Stomach smooth muscle (tissue), 2 donors: ENCODE measurements around the gene TYMP.
"Not testable (repeated sequence)": the region's sequence is repeated elsewhere in the genome, so short reads cannot be mapped to it uniquely, and the experiment has no call there.

Source experiments
- H3K27ac ChIP-seq: one replicate; pipeline ENCODE4 v1.7.0; 2013; ENCODE audit warnings: mild to moderate bottlenecking, low read length, inconsistent platforms
- H3K27me3 ChIP-seq, 2 donors: one replicate each; pipeline ENCODE4 v1.7.0; 2013; ENCODE audit warnings: low read length in 2 of 2; ENCODE audit not compliant: insufficient read depth in 2 of 2, control insufficient read depth in 1 of 2
- H3K36me3 ChIP-seq, 2 donors: one replicate each; pipeline ENCODE4 v1.7.0; 2013; ENCODE audit warnings: low read length in 2 of 2; ENCODE audit not compliant: control insufficient read depth in 2 of 2, insufficient read depth in 2 of 2
- H3K4me1 ChIP-seq: one replicate; pipeline ENCODE4 v1.7.0; 2013; ENCODE audit warnings: low read length; ENCODE audit not compliant: control insufficient read depth, insufficient read depth
- H3K4me3 ChIP-seq, 2 donors: one replicate each; pipeline ENCODE4 v1.7.0; 2013; ENCODE audit warnings: low read length in 2 of 2
- H3K9ac ChIP-seq, 2 donors: one replicate each; pipeline ENCODE4 v1.7.0; 2013; ENCODE audit warnings: low read length in 2 of 2, mild to moderate bottlenecking in 1 of 2
- H3K9me3 ChIP-seq, 2 donors: one replicate each; pipeline ENCODE4 v1.7.0; 2013; ENCODE audit warnings: low read length in 2 of 2; ENCODE audit not compliant: control insufficient read depth in 2 of 2
- donor health status: healthy.
- donor health status: Pancreatic carcinoma.

Gene TYMP

GRCh38 chr22:50521710-50522109, 8.1 kb downstream of the TYMP start:
- no peak overlapping the region for H3K27ac ChIP-seq
- H3K27me3 ChIP-seq = no peaks in the 10 kb centered on the region
- peaks cover 25% of the 10 kb centered on the region for H3K4me1 ChIP-seq
- H3K9me3 ChIP-seq = no peaks in the 10 kb centered on the region
- H3K36me3 ChIP-seq = peaks cover 34 to 46% of the 10 kb centered on the region in 2 donors
- H3K4me3 ChIP-seq = no peak overlapping the region
- H3K9ac ChIP-seq = no peak overlapping the region

DNA sequence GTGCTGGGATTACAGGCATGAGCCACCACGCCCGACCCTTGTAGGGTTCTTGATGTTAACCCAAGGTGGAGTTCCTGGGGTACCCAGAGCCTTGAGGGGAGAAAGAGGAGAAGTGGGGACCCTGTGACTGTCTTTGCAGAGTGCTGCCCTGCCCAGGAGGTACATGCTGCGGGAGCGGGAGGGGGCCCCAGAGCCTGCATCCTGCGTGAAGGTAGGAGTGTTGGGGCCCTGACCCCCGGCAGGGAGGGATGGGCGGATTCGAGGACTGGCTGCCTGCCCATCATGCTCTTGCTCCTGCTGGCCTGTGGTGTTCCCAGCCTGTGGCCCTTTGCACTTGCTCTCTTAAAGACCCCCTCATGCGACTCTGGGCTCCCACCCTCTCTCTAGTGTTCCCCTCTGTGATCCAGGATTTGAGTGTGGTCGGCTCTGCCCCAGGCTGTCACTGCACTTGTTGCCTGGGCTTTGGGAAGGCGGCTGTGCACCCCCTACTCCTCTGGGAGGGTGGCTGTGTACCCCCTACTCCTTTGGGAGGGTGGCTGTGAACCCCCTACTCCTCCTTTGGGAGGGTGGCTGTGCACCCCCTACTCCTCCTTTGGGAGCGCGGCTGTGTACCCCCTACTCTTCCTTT, 8.9 kb downstream of the TYMP start:
- Histone ChIP-seq H3K27ac (no peak overlapping the region), H3K27me3 (no peaks in the 10 kb centered on the region), H3K9me3 (no peaks in the 10 kb centered on the region), H3K4me3 (no peak overlapping the region), H3K4me1 (peaks cover 19% of the 10 kb centered on the region), H3K9ac (no peak overlapping the region), H3K36me3 (peaks cover 37 to 52% of the 10 kb centered on the region in 2 donors)

DNA sequence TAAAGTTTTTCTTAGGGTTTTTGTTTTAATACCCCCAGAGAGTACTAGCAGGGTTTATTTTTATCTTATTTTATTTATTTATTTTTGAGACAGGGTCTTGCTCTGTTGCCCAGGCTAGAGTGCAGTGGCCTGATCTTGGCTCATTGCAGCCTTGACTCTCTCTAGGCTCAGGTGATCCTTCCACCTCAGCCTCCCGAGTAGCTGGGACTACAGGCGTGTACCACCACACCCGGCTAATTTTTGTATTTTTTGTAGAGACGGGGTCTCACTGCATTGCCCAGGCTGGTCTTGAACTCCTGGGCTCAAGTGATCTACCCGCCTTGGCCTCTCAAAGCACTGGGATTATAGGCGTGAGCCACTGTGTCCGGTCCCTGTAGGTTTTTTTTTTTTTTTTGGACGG, 9.6 kb downstream of the TYMP start:
- not testable (repeated sequence) for H3K4me3 ChIP-seq, H3K27me3 ChIP-seq, H3K27ac ChIP-seq, H3K9ac ChIP-seq, H3K9me3 ChIP-seq
- Histone ChIP-seq H3K4me1 (peaks cover 17% of the 10 kb centered on the region), H3K36me3 (peaks cover 37 to 54% of the 10 kb centered on the region in 2 donors)

GRCh38 chr22:50519151-50519550, 10.7 kb downstream of the TYMP start:
- Histone ChIP-seq H3K36me3 (peaks cover 37 to 56% of the 10 kb centered on the region in 2 donors), H3K27ac (no peak overlapping the region), H3K9ac (no peak overlapping the region), H3K9me3 (no peaks in the 10 kb centered on the region), H3K4me3 (no peak overlapping the region), H3K27me3 (no peaks in the 10 kb centered on the region), H3K4me1 (peaks cover 7% of the 10 kb centered on the region)

- peaks cover 37 to 54% of the 10 kb centered on the region in 2 donors for H3K36me3 ChIP-seq
- H3K4me1 ChIP-seq = peaks cover 1% of the 10 kb centered on the region
Observed at GRCh38 chr22:50518606-50519005, 11.2 kb downstream of the TYMP start.

GRCh38 chr22:50517495-50518260, 12.1 kb downstream of the TYMP start:
- Histone ChIP-seq H3K9ac (no peak overlapping the region), H3K27me3 (no peaks in the 10 kb centered on the region), H3K27ac (no peak overlapping the region), H3K36me3 (peaks cover 35 to 48% of the 10 kb centered on the region in 2 donors), H3K9me3 (no peaks in the 10 kb centered on the region), H3K4me3 (no peak overlapping the region), H3K4me1 (no peaks in the 10 kb centered on the region)

More at GRCh38 chr22:50518606-50519005, 11.2 kb downstream of the TYMP start:
- no peak overlapping the region for H3K9ac ChIP-seq
- no peaks in the 10 kb centered on the region for H3K27me3 ChIP-seq
- H3K27ac ChIP-seq = no peak overlapping the region
- no peak overlapping the region for H3K4me3 ChIP-seq
- H3K9me3 ChIP-seq = no peaks in the 10 kb centered on the region

DNA sequence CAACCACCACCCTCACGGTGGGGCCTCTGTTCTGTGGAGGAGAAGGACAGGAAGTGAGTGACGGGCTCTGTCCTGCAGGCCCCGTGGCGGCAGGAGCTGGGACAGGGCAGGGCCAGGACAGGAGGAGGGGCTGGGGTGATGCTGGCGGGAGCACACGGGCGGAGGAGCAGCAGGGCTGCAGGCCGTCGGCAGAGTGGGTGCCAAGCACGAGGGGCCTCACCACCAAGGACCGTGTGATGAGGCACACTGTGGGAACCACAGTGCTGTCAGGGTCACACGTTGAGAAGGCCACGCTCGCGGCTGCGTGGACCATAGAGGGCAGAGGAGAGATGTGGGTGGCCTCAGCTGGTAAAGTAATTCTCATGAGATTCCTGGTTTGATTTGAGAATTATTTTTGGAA, 12.9 kb downstream of the TYMP start:
- no peaks in the 10 kb centered on the region for H3K4me1 ChIP-seq
- no peaks in the 10 kb centered on the region for H3K27me3 ChIP-seq
- no peaks in the 10 kb centered on the region for H3K9me3 ChIP-seq
- no peak overlapping the region for H3K9ac ChIP-seq
- H3K27ac ChIP-seq = no peak overlapping the region
- H3K36me3 ChIP-seq = peaks cover 30 to 49% of the 10 kb centered on the region in 2 donors
- H3K4me3 ChIP-seq = no peak overlapping the region

GRCh38 chr22:50516068-50516467, 13.7 kb downstream of the TYMP start:
- H3K27me3 ChIP-seq = no peaks in the 10 kb centered on the region
- no peak overlapping the region for H3K27ac ChIP-seq
- no peak overlapping the region for H3K9ac ChIP-seq
- H3K9me3 ChIP-seq = no peaks in the 10 kb centered on the region
- no peak overlapping the region for H3K4me3 ChIP-seq
- H3K36me3 ChIP-seq = peaks cover 23 to 43% of the 10 kb centered on the region in 2 donors
- no peaks in the 10 kb centered on the region for H3K4me1 ChIP-seq

DNA sequence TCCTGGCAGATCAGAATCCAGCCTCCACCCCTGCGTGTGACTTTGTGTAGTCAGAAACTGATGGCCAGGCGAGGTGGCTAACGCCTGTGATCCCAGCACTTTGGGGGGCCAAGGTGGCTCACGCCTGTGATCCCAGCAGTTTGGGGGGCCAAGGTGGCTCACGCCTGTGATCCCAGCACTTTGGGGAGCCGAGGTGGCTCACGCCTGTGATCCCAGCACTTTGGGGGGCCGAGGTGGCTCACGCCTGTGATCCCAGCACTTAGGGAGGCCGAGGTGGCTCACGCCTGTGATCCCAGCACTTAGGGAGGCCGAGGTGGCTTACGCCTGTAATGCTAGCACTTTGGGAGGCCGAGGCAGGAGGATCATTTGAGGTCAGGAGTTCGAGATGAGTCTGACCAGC, 16.6 kb downstream of the TYMP start:
- Histone ChIP-seq H3K9me3 (no peaks in the 10 kb centered on the region), H3K9ac (no peak overlapping the region), H3K27me3 (no peaks in the 10 kb centered on the region), H3K36me3 (peaks cover 11 to 26% of the 10 kb centered on the region in 2 donors), H3K4me1 (peaks cover 8% of the 10 kb centered on the region), H3K4me3 (no peak overlapping the region), H3K27ac (no peak overlapping the region)

DNA sequence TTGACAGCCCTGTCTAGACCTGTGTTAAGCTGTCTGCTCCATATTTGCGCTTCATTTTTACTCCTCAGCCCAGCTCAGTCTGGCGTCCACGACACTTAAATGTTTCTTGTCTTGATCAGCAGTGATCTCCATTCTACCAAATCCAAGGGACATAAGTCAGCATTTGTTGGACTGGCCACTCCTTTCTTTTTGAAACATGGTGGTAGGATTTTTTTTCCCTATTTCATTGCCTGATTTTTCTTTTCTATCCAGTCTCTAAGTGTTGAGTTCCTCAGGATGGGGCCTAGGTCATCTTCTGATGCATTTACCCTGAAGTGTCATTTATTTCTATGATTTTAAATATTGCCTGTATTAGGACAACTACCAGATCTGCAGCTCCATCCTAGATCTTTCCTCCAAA, 20.9 kb downstream of the TYMP start:
- H3K9me3 ChIP-seq = no peaks in the 10 kb centered on the region

More for the DNA sequence above, 20.9 kb downstream of the TYMP start:
- Histone ChIP-seq H3K4me1 (peaks cover 26% of the 10 kb centered on the region), H3K36me3 (peaks cover 9 to 16% of the 10 kb centered on the region in 2 donors), H3K9ac (peak overlapping the region; percentile 14 to 65), H3K4me3 (peak overlapping the region; percentile 87 to 93), H3K27me3 (no peaks in the 10 kb centered on the region), H3K27ac (peak overlapping the region; percentile 85)
